Left renal pelvis (tissue), 4 donors: ENCODE results near the gene FOXD1. TPM values are rescaled to one million over a fixed set of nuclear protein-coding genes. Genes with fewer than 3 reads are reported as not detected.
"Not testable (repeated sequence)": the region's sequence is repeated elsewhere in the genome, so short reads cannot be mapped to it uniquely, and the experiment has no call there.

Experiments
- DNase-seq, 4 donors: peaks; one replicate each; pipeline ENCODE4 v3.0.0-alpha.2; 2013; ENCODE audit warnings: low read depth in 4 of 4, low spot score in 3 of 4
- polyA plus RNA-seq, 4 donors: library from polyadenylated mRNA; unstranded; fragments of 120-200 nt; gene quantifications; one replicate each; pipeline ENCODE4 v1.2.1, GENCODE V29; 2013; ENCODE audit not compliant: insufficient read length in 4 of 4

Gene FOXD1
- polyA plus RNA-seq: 10 to 100 TPM; 10.3 to 49.5 (median 16.7) TPM

DNA sequence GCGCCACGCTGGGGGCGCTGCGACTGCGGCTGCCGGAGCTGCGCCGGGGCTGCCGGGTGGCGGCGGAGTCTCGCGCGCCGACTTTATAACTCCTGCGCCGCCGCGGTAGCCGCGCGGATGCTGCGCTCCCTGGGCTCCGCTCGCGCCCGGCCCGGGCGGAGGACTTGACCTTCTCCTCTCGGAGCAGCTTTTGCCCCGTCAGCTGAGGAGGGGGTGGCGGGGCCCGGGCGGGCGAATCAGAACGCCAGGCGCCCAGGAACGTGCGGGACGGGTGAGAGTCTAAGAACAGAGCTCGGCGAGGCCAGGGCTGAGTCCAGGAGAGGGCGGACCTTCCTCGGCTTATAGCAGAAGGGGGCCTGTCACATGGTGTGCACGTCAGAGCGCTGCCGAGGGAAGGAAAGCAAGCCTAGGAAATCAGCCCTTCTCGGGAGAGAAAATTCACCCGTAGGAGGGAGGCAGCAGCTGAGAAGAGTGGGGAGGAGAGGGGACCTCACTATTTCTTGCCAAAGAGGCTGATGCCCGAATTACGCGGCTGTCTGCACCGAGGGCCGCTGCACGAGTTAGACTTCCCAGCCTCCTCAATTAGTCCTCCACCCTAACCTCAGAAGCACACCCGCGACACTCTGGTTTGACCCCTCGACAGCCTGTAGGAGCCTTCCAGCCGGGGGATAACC, at the start of gene FOXD1:
FOXD1 (minus strand) TSS at position 315 of the 674 bp plus-strand sequence. CDS start 415 bp downstream, outside the sequence.
- DNase-seq: no peak

- DNase-seq: peak in 1 of 4 donors; percentile 8
Observed at GRCh38 chr5:73497497-73498056, 49.0 kb upstream of the FOXD1 start.

GRCh38 chr5:73496984-73497457, 48.4 kb upstream of the FOXD1 start:
- peak in 3 of 4 donors; percentile 36 to 52 (median 45) for DNase-seq

DNA sequence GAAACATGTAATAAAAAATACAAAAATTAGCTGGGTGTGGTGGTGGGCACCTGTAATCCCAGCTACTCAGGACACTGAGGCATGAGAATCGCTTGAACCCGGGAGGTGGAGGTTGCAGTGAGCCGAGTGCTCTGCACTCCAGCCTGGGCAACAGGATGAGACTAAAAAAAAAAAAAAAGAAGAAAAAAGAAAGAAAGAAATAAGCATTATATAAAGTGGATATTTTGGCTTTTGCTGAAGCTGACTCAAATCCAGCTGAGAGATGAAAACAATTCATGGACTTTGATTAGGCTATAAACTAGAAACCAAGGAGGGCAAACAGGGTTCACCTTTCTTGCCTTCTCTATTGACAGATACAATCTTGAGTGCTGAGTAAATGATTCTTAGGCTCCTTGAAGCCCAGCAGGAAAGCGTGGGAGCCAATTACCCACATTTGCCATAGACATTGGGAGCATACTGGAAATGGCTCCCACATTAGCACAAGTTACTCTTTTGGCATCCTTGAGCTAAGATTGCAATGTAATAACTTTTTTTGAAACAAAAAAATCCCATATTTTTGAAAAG, 47.3 kb upstream of the FOXD1 start:
- DNase-seq: no peak

DNA sequence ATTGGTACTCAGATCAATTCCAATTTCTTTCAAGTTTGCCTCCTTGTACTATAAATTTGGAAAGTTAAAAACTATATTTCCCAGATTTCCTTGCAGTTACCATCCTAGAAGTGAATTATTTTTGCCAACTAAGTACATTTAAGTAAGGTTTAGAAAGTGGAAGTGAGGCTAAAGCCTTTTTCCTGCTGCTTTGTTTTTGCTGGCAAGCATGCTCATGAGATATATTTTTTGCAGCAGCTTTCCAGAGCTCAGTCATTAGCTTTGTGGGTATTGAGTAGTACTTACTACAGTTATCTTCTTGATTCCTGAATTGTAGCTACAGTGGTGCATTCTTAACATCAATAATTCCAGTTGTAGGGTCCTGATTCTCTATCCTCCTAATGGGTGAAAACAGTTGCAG, 46.1 kb upstream of the FOXD1 start:
- DNase-seq: no peak

GRCh38 chr5:73493421-73493820, 44.8 kb upstream of the FOXD1 start:
- DNase-seq: no peak

GRCh38 chr5:73491155-73491554, 42.6 kb upstream of the FOXD1 start:
- DNase-seq: no peak

GRCh38 chr5:73490088-73490487, 41.5 kb upstream of the FOXD1 start:
- no peak for DNase-seq

GRCh38 chr5:73488806-73489205, 40.2 kb upstream of the FOXD1 start:
- DNase-seq: no peak

DNA sequence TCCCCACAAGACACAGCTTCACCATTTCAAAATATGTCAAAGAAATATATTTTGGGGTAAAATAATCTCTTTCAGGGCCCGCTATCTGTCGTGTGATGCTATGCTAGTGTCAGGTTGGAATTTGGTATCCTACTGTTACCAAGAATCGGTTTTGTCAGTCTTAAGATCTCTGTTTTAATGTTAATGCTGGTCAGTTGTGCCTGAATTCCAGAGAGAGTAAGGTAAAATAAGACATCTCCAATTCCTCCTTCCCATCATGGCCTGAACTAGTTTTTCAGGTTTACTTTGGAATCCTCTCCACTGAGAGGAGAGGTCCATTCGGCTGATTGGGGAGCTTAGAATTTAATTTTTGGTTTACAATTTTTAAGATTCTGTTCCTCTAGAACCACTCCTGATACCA, 39.2 kb upstream of the FOXD1 start:
- DNase-seq: no peak

GRCh38 chr5:73487257-73487656, 38.7 kb upstream of the FOXD1 start:
- DNase-seq: not testable (repeated sequence)

DNA sequence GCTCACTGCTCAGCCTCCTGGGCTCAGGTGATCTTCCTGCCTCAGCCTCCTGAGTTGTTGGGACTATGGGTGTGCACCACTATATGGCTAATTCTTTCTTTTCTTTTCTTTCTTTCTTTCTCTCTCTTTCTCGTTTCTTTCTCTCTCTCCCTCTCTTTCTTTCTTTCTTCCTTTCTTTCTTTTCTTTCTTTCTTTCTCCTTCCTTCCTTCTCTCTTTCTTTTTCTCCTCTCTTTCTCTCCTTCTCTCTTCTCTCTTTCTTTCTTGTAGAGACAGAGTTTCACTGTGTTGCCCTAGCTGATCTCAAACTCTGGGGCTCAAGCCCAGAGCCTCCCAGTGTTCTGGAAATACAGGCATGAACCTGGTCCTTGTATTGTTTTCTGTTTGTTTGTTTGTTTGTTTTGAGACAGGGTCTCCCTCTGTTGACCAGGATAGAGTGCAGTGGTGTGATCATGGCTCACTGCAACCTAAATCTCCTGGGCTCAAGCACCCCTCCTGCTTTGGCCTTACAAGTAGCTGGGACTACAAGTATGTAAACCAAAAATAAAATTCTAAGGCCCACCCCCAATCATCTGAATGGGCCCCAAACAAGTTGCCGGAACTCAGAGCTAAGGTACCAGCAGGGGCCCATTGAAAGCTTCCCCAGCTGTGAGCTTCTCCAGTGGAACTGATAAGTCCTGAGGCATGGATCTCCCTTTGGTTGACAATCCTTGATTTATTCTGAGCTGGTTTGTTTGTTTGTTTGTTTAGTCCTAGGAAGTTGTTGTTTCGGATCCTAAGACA, 37.7 kb upstream of the FOXD1 start:
- no peak for DNase-seq

- no peak for DNase-seq
Observed at GRCh38 chr5:73485715-73486114, 37.1 kb upstream of the FOXD1 start.

GRCh38 chr5:73484511-73484910, 35.9 kb upstream of the FOXD1 start:
- DNase-seq: no peak

DNA sequence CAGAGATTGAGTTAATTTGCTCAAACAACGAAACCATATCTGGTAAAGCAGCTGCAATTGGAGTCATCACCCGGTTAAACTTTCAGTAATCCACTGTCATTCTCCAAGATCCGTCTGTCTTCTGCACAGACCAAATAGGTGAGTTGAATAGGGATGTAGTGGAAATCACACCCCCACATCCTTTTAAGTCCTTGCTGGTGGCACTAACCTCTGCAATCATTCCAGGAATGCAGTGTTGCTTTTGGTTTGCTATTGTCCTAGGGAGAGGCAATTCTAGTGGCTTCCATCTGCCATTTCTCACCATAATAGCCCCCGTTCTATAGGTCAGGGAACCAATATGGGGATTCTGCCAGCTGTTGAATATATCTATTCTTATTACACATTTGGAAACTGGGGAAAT, 35.1 kb upstream of the FOXD1 start:
- DNase-seq: no peak

DNA sequence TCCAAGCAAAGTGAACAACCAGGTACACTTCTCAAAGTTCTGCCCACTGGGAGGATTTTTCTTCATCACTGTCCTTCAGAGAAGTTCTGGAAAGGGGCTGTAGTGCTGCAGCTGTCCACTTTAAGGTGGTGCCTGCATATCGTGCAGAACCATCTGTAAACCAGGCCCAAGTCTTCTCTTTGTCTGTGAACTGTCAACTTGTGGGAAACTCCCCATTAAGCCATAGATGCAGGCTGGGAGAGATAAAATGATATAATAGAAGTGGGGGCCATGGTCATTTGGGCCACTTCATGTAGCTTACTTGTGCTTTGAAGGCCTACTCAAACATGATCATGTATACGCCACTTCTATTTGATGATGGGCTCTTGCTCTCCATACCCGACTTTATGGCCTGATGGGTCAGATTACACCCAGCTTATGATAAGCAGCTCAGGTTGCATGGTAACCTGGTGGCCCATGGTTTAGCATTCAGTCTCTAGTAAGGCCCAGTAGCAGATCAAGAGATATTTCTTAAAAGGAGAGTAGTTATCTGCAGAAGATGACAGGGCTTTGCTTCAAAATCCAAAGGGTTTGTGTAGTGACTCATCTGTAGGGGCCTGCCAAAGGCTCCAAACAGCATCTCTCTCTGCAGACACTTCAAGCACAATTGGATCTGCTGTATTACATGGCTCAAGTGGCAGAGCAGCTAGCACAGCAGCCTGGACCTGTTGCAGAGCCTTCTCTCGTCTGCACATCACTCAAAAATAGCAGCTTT, 34.0 kb upstream of the FOXD1 start:
- no peak for DNase-seq

DNA sequence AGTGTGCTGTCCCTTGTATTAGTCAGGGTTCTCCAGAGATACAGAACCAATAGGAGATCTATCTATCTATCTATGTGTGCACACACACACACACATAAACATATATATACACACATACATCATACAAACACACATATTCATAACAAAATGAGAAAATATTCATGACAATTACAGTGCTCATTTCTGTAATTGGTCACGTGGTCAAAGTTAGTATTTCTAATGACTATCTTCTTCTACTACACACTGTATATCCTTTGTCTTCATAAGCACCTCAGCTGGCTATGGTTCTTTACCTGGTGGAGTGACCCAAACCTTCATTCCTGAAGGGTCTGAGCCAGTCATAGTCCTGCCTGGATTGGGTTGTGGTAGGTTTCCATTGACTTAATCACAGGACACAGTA, 31.9 kb upstream of the FOXD1 start:
- DNase-seq: no peak

DNA sequence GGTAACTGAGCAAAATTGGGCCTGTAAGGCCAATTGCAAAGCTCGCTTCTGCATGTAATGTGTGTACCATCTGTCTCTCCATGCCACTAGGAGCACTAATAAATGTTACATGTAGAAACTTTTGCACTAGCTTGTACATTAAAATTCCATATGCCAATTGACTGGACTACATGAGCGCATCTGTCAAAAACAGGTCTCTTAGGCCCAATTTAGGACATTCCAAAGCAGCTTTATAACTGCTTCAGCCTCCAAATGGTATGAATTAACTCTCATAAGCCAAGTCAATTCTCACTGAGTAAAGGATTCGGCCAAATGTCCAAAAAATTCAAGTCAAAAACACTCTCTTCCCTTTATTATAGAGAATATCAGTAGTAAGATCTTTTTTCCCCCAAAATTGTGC, 23.5 kb upstream of the FOXD1 start:
- DNase-seq: no peak

DNA sequence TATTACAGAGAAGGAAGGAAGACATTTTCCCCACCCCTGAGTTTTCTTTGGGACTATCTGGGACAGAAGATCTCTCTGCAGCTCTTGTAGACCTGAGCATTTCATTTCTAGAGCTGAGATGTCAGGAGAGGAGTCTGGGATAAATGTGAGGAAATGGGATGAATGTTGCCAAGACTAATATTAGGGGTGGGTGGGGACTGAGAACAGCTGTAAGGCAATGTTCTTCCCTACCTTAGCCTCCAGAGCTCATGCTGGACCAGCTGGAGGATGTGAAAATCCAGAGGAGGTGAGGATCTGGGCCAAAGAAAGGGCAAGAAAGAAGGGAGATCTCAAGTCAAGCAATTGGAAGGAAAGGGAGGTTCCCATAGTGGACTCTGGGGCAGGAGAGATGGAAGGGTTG, 23.1 kb upstream of the FOXD1 start:
- DNase-seq: no peak

- no peak for DNase-seq
Observed at GRCh38 chr5:73469878-73470277, 21.3 kb upstream of the FOXD1 start.

GRCh38 chr5:73468638-73469037, 20.1 kb upstream of the FOXD1 start:
- not testable (repeated sequence) for DNase-seq
